Measurements from ENCODE around the gene FA2H. TPM values are rescaled to one million over a fixed set of nuclear protein-coding genes. Genes with fewer than 3 reads are reported as not detected.

FA2H gene
- total and polyA plus RNA-seq, 2 of the 13 experiments (the other 11 are each of a cell fraction or from before 2014, with no cell fraction given): 0.20 TPM; not detected in 1

DNA sequence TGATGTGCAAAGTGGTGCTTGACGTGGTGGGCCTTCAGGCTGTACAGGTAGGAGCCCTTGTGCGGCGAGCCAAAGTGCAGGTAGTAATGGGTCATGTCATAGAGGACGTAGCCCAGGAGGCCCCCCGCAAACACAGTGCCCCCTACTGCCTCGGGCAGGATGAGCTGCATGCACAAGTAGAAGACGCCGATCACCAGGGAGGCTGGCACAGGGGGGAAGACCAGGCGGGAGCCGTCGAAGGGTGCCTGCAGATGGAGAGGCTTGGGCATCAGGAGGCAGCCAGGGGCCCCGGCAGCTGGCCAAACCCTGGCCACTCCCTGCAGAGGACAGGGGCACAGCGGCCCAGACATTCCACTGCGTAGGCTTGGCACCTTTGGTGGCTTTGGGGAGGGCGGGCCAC is 58.3 kb downstream of the FA2H start:
- POLR2A ChIA-PET: no interaction called here
- Histone ChIP-seq H4K20me1 (ENCODE audit: insufficient read depth, low read length) (no peaks in the 10 kb centered on the region), H3K9ac (ENCODE audit: insufficient read depth, low read depth, low read length) (no peak overlapping the region), H3K27ac (ENCODE audit: extremely low read length, insufficient read depth, low read length) (no peak overlapping the region), H3K36me3 (replicated peaks in 1 of 2; ENCODE audit: control insufficient read depth in 1 of 2, insufficient read depth in 2 of 2, low read length in 2 of 2) (no peaks in the 10 kb centered on the region), H3K79me2 (ENCODE audit: insufficient read depth, low read length) (no peaks in the 10 kb centered on the region), H3K4me3 (replicated peaks in 1 of 3; ENCODE audit: insufficient read depth in 1 of 3, low read depth in 2 of 3, low read length in 3 of 3) (no peak overlapping the region), H3K4me2 (ENCODE audit: low read depth, low read length) (no peak overlapping the region), H3K4me1 (ENCODE audit: insufficient read depth, low read length) (0 out of 2 replicates have a peak, but pooled peaks cover 6% of the 10 kb centered on the region), H3K27me3 (ENCODE audit: control insufficient read depth in 1 of 2, insufficient read depth in 2 of 2, low read length in 2 of 2) (peaks cover 20 to 64% of the 10 kb centered on the region in 2 experiments), H3K9me3 (ENCODE audit: low read length) (no peaks in the 10 kb centered on the region), H2AFZ (ENCODE audit: low read length) (no peak overlapping the region)
- WGBS (ENCODE audit: low lambda C conversion rate): 64% methylated on average over 12 of the region's 15 CpGs
- CTCF ChIA-PET (ENCODE audit: low intra/inter-chr PET ratio, low total read pairs): no interaction called here
- ATAC-seq (peak; percentile 16; the same call in 2 of the 3 replicates), DNase-seq (ENCODE audit: low spot score) (no peak), FAIRE-seq (no peak)
- TF ChIP-seq ATF7 (IDR thresholded peaks at IDR 0.05) (no peak), ATF7 (CRISPR knock-in tag; IDR thresholded peaks at IDR 0.05) (no peak), SMYD3 (CRISPR knock-in tag; IDR thresholded peaks at IDR 0.05) (no peak), TRIM24 (CRISPR knock-in tag; IDR thresholded peaks at IDR 0.05) (no peak), PAX8 (CRISPR knock-in tag; IDR thresholded peaks at IDR 0.05; ENCODE audit: borderline replicate concordance) (no peak), MTF2 (CRISPR knock-in tag; IDR thresholded peaks at IDR 0.05; ENCODE audit: borderline replicate concordance) (no peak), ZNF3 (CRISPR knock-in tag; IDR thresholded peaks at IDR 0.05) (no peak), MXI1 (IDR thresholded peaks at IDR 0.05; ENCODE audit: borderline replicate concordance, low read depth, low read length) (no peak), ZNF329 (CRISPR knock-in tag; IDR thresholded peaks at IDR 0.05; ENCODE audit: low read depth) (no peak)
- TF ChIP-seq, protein P1, sequence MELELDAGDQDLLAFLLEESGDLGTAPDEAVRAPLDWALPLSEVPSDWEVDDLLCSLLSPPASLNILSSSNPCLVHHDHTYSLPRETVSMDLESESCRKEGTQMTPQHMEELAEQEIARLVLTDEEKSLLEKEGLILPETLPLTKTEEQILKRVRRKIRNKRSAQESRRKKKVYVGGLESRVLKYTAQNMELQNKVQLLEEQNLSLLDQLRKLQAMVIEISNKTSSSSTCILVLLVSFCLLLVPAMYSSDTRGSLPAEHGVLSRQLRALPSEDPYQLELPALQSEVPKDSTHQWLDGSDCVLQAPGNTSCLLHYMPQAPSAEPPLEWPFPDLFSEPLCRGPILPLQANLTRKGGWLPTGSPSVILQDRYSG (CRISPR knock-in tag; IDR thresholded peaks at IDR 0.05): no peak
- TF ChIP-seq, protein P2, sequence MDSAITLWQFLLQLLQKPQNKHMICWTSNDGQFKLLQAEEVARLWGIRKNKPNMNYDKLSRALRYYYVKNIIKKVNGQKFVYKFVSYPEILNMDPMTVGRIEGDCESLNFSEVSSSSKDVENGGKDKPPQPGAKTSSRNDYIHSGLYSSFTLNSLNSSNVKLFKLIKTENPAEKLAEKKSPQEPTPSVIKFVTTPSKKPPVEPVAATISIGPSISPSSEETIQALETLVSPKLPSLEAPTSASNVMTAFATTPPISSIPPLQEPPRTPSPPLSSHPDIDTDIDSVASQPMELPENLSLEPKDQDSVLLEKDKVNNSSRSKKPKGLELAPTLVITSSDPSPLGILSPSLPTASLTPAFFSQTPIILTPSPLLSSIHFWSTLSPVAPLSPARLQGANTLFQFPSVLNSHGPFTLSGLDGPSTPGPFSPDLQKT (CRISPR knock-in tag; IDR thresholded peaks at IDR 0.05; ENCODE audit: borderline replicate concordance): no peak
- TF ChIP-seq, protein P3, sequence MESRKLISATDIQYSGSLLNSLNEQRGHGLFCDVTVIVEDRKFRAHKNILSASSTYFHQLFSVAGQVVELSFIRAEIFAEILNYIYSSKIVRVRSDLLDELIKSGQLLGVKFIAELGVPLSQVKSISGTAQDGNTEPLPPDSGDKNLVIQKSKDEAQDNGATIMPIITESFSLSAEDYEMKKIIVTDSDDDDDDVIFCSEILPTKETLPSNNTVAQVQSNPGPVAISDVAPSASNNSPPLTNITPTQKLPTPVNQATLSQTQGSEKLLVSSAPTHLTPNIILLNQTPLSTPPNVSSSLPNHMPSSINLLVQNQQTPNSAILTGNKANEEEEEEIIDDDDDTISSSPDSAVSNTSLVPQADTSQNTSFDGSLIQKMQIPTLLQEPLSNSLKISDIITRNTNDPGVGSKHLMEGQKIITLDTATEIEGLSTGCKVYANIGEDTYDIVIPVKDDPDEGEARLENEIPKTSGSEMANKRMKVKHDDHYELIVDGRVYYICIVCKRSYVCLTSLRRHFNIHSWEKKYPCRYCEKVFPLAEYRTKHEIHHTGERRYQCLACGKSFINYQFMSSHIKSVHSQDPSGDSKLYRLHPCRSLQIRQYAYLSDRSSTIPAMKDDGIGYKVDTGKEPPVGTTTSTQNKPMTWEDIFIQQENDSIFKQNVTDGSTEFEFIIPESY (CRISPR knock-in tag; IDR thresholded peaks at IDR 0.05): peak; percentile 45; the same call in 1 of the 2 replicates
- TF ChIP-seq, protein P4, sequence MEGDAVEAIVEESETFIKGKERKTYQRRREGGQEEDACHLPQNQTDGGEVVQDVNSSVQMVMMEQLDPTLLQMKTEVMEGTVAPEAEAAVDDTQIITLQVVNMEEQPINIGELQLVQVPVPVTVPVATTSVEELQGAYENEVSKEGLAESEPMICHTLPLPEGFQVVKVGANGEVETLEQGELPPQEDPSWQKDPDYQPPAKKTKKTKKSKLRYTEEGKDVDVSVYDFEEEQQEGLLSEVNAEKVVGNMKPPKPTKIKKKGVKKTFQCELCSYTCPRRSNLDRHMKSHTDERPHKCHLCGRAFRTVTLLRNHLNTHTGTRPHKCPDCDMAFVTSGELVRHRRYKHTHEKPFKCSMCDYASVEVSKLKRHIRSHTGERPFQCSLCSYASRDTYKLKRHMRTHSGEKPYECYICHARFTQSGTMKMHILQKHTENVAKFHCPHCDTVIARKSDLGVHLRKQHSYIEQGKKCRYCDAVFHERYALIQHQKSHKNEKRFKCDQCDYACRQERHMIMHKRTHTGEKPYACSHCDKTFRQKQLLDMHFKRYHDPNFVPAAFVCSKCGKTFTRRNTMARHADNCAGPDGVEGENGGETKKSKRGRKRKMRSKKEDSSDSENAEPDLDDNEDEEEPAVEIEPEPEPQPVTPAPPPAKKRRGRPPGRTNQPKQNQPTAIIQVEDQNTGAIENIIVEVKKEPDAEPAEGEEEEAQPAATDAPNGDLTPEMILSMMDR (CRISPR knock-in tag; IDR thresholded peaks at IDR 0.05): peak; percentile 34; the same call in 1 of the 2 replicates
- TF ChIP-seq, protein P5, sequence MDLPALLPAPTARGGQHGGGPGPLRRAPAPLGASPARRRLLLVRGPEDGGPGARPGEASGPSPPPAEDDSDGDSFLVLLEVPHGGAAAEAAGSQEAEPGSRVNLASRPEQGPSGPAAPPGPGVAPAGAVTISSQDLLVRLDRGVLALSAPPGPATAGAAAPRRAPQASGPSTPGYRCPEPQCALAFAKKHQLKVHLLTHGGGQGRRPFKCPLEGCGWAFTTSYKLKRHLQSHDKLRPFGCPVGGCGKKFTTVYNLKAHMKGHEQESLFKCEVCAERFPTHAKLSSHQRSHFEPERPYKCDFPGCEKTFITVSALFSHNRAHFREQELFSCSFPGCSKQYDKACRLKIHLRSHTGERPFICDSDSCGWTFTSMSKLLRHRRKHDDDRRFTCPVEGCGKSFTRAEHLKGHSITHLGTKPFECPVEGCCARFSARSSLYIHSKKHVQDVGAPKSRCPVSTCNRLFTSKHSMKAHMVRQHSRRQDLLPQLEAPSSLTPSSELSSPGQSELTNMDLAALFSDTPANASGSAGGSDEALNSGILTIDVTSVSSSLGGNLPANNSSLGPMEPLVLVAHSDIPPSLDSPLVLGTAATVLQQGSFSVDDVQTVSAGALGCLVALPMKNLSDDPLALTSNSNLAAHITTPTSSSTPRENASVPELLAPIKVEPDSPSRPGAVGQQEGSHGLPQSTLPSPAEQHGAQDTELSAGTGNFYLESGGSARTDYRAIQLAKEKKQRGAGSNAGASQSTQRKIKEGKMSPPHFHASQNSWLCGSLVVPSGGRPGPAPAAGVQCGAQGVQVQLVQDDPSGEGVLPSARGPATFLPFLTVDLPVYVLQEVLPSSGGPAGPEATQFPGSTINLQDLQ (CRISPR knock-in tag; IDR thresholded peaks at IDR 0.05): no peak
- TF ChIP-seq, protein P6, sequence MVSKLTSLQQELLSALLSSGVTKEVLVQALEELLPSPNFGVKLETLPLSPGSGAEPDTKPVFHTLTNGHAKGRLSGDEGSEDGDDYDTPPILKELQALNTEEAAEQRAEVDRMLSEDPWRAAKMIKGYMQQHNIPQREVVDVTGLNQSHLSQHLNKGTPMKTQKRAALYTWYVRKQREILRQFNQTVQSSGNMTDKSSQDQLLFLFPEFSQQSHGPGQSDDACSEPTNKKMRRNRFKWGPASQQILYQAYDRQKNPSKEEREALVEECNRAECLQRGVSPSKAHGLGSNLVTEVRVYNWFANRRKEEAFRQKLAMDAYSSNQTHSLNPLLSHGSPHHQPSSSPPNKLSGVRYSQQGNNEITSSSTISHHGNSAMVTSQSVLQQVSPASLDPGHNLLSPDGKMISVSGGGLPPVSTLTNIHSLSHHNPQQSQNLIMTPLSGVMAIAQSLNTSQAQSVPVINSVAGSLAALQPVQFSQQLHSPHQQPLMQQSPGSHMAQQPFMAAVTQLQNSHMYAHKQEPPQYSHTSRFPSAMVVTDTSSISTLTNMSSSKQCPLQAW (CRISPR knock-in tag; IDR thresholded peaks at IDR 0.05): no peak
- intact Hi-C loops (cut with micrococcal nuclease; ENCODE audit: unreplicated experiment) (no loop called here), in situ Hi-C loops (cut with HindIII; ENCODE audit: extremely low pct_ligation_motif_present, low pct_unique_long_range_greater_than_20kb) (no loop called here)
- no TSS peak for BruUV-seq (replicated peaks)
